ENCODE data around the gene PIH1D1.

GRCh38 chr19:49489601-49490167 is 38.1 kb upstream of the PIH1D1 start:
- TF ChIP-seq CTCF (IDR thresholded peaks at IDR 0.05; ENCODE audit: poor library complexity) (no peak), EZH2 (IDR thresholded peaks at IDR 0.05; ENCODE audit: borderline replicate concordance) (no peak), EZH2phosphoT487 (IDR thresholded peaks at IDR 0.05; ENCODE audit: low read depth, severe bottlenecking, unreplicated experiment) (no peak)

Data from hepatocyte (in vitro differentiated cells).